K562 (cell line): Measurements from ENCODE around the gene PDRG1. TPM values are rescaled to one million over a fixed set of nuclear protein-coding genes. Genes with fewer than 3 reads are reported as not detected.

Source experiments
- ATAC-seq: fragments of 200-7000 bp; cut with Tn5 transposase; 3 replicates; pipeline ENCODE4 v1.9.1; 2020; ENCODE audit warnings: moderate library complexity
- BruUV-seq: library from RNA; stranded (reverse); fragments of 400-500 nt; replicated peaks from 2 replicates; lab custom pipeline; 2021; lab: Mats Ljungman, UMichigan
- CTCF ChIA-PET: fragments of 300-600 bp; formaldehyde crosslinking; extraction: SDS; loops from one replicate; lab custom pipeline; 2021; ENCODE audit warnings: low intra/inter-chr PET ratio; lab: Yijun Ruan, JAX
- POLR2A ChIA-PET: fragments of 300-600, 350-650 bp; sonication (Branson Sonifier 250); formaldehyde crosslinking; extraction: SDS; loops from one replicate; lab custom pipeline; 2021; ENCODE audit warnings: antibody characterized with exemption, inconsistent platforms; lab: Yijun Ruan, JAX
- DNase-seq, 4 experiments: peaks; one replicate each; pipeline versions ENCODE4 v3.0.0 to v3.0.0-alpha.2; 2011 to 2018; ENCODE audit warnings: low spot score in 3 of 4, mixed read lengths in 3 of 4; ENCODE audit errors: extremely low read depth in 1 of 4
- FAIRE-seq: peaks from 2 replicates; lab custom pipeline; 2011; peaks lifted over from hg19 to GRCh38; lab: Jason Lieb, UNC
- H2AFZ ChIP-seq: 2 replicates; pipeline ENCODE4 v1.6.0; 2011; ENCODE audit warnings: low read depth, low read length, control low read depth, inconsistent platforms
- H3K27ac ChIP-seq: fragments of 200-600 bp; 3 replicates; pipeline ENCODE4 v1.8.0; 2011; ENCODE audit warnings: low read depth, mild to moderate bottlenecking, control low read depth, inconsistent platforms, low read length, moderate library complexity, mixed read lengths; ENCODE audit errors: extremely low read depth
- H3K27me3 ChIP-seq, 2 experiments: fragments of 300-600 bp in 1 of 2; 2 replicates in 1 of 2; 3 replicates in 1 of 2; pipeline versions ENCODE4 v1.6.0 to v1.8.0; 2011; ENCODE audit warnings: inconsistent platforms in 2 of 2, low read length in 2 of 2, mild to moderate bottlenecking in 1 of 2, mixed read lengths in 1 of 2, moderate library complexity in 1 of 2; ENCODE audit not compliant: control insufficient read depth in 2 of 2, insufficient read depth in 2 of 2
- H3K36me3 ChIP-seq: fragments of 300-600 bp; 3 replicates; pipeline ENCODE4 v1.8.0; 2011; ENCODE audit warnings: mild to moderate bottlenecking, low read length, inconsistent platforms; ENCODE audit not compliant: control insufficient read depth, insufficient read depth
- H3K4me1 ChIP-seq, 2 experiments: fragments of 200-600 bp in 1 of 2; replicated peaks in 1 of 2; 2 replicates in 1 of 2; 3 replicates in 1 of 2; pipeline versions ENCODE4 v1.5.1 to v1.8.0; 2011; ENCODE audit warnings: inconsistent platforms in 2 of 2, low read length in 2 of 2, mild to moderate bottlenecking in 1 of 2, mixed read lengths in 1 of 2, moderate library complexity in 1 of 2; ENCODE audit not compliant: control insufficient read depth in 2 of 2, insufficient read depth in 2 of 2
- H3K4me2 ChIP-seq: 2 replicates; pipeline ENCODE4 v1.6.1; 2011; ENCODE audit warnings: low read length, control low read depth, inconsistent platforms, mixed read lengths; ENCODE audit not compliant: insufficient read depth
- H3K4me3 ChIP-seq: fragments of 200-600 bp; sonication (generic), shearing (Covaris generic); 2 replicates; pipeline ENCODE4 v1.5.1; 2016; ENCODE audit warnings: control low read depth, inconsistent platforms
- H3K79me2 ChIP-seq: fragments of 200-600 bp; 3 replicates; pipeline ENCODE4 v1.8.0; 2011; ENCODE audit warnings: low read length, inconsistent platforms; ENCODE audit not compliant: control insufficient read depth, insufficient read depth
- H3K9ac ChIP-seq, 2 experiments: 2 replicates each; pipeline versions ENCODE4 v1.6.0 to v1.6.1; 2011; ENCODE audit warnings: low read depth in 2 of 2, low read length in 2 of 2, control low read depth in 1 of 2, inconsistent platforms in 1 of 2, mild to moderate bottlenecking in 1 of 2, mixed read lengths in 1 of 2; ENCODE audit not compliant: insufficient read depth in 1 of 2
- H3K9me1 ChIP-seq: one replicate; pipeline ENCODE4 v1.6.0; 2011; ENCODE audit warnings: inconsistent platforms, mild to moderate bottlenecking, low read length, moderate library complexity; ENCODE audit not compliant: control insufficient read depth, insufficient read depth
- H3K9me3 ChIP-seq: replicated peaks from 2 replicates; pipeline ENCODE4 v1.5.1; 2011; ENCODE audit warnings: low read depth, low read length, inconsistent platforms; ENCODE audit not compliant: control insufficient read depth, insufficient read depth
- H4K20me1 ChIP-seq: replicated peaks from 2 replicates; pipeline ENCODE4 v1.6.1; 2011; ENCODE audit warnings: low read length, inconsistent platforms, mixed read lengths; ENCODE audit not compliant: control insufficient read depth, insufficient read depth
- MGA ChIP-seq: fragments of 450-650 bp; IDR thresholded peaks from 2 replicates; pipeline ENCODE4 v1.6.1; 2016; ENCODE audit warnings: mild to moderate bottlenecking, moderate library complexity
- NCOA6 ChIP-seq: fragments of 450-650 bp; IDR thresholded peaks from 2 replicates; pipeline ENCODE4 v1.6.1; 2017; ENCODE audit warnings: mild to moderate bottlenecking
- ZFP91 ChIP-seq: sonication (generic); formaldehyde crosslinking; IDR thresholded peaks from 2 replicates; pipeline ENCODE4 v1.8.0; 2022; ENCODE audit warnings: mild to moderate bottlenecking, missing genetic modification reagents
- WGBS: fragments of 100-300 bp; shearing (Covaris generic); methylation state at CpG from one replicate; pipeline ENCODE4 v1.1.6; 2016; ENCODE audit warnings: low coverage, mixed read lengths; ENCODE audit not compliant: insufficient coverage; ENCODE audit errors: missing lambda C conversion rate; 5-methylcytosine and 5-hydroxymethylcytosine counted together
- in situ Hi-C: fragments of 300-500 bp; cut with MboI; formaldehyde crosslinking; loops from 4 replicates; pipeline ENCODE4 v1.15.0; 2018; ENCODE audit warnings: inconsistent platforms, mixed read lengths
- intact Hi-C: fragments of 100-400 bp; cut with micrococcal nuclease; formaldehyde crosslinking; loops from 2 replicates; pipeline ENCODE4 v1.14.2; 2022
- polyA plus RNA-seq, 8 experiments: library from polyadenylated mRNA; depleted of rRNA in 4 of 8; stranded (reverse) in 5 of 8; unstranded in 3 of 8; fragments of >200 nt; fragmentation: Nextera tagmentation in 2 of 8; fragmentation: Illumina TruSeq in 1 of 8; extraction: Ambion mirVana in 2 of 8; extraction: Trizol in 1 of 8; gene quantifications; 2 replicates each; pipeline versions ENCODE4 v1.2.1 to v1.2.3, GENCODE V29; 2011 to 2014; ENCODE audit warnings: inconsistent platforms in 1 of 8, missing spikeins in 1 of 8
- total RNA-seq, 7 experiments: library from RNA; depleted of rRNA in 6 of 7; stranded (reverse); fragments of >200 nt in 6 of 7; fragmentation: Illumina TruSeq in 2 of 7; extraction: Trizol in 2 of 7; gene quantifications; 2 replicates each; pipeline versions ENCODE4 v1.2.1 to v1.2.3, GENCODE V29; 2011 to 2021; ENCODE audit warnings: low replicate concordance in 1 of 7

Gene PDRG1
- total and polyA plus RNA-seq, 9 of the 15 experiments (the other 6 are each of a cell fraction or from before 2014, with no cell fraction given) = 12.6 to 58.6 (median 26.1) TPM

DNA sequence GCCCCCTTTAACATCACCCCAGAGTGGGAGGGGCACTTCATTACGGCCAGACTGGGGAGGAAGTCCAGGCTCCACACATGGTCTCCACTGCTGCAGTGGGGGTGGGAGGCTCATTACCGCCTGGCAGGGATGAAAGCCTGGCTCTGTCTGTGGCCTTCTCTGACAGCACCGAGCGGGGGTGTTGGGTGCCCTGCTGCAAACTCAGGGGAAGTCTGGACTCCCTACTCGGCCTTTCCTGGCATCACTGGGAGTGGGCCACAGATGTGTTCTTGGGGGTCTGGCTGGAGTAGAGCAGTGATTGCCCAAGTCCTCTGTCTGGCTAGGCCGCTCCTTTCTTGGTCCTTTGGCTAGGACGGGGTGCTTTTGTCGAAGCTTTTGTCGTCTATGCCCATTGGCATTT lies 54.3 kb downstream of the PDRG1 start:
- H3K27ac ChIP-seq = no peak overlapping the region
- peaks cover 2 to 18% of the 10 kb centered on the region in 2 experiments; a peak in 4 of 5 replicates for H3K27me3 ChIP-seq
- intact Hi-C loops = no loop called here
- H3K79me2 ChIP-seq = no peaks in the 10 kb centered on the region
- WGBS = 19% methylated on average over 9 of the region's 9 CpGs
- H3K4me3 ChIP-seq = no peak overlapping the region
- BruUV-seq = no TSS peak
- in situ Hi-C loops = no loop called here
- H3K9ac ChIP-seq = no peak overlapping the region
- no peak for DNase-seq
- no peak overlapping the region for H3K4me2 ChIP-seq
- H3K9me3 ChIP-seq = no peaks in the 10 kb centered on the region
- H2AFZ ChIP-seq = no peak overlapping the region
- no peaks in the 10 kb centered on the region for H3K9me1 ChIP-seq
- ATAC-seq = no peak
- no peaks in the 10 kb centered on the region; a peak in 2 of 5 replicates for H3K4me1 ChIP-seq
- H3K36me3 ChIP-seq = no peaks in the 10 kb centered on the region
- ChIA-PET POLR2A (interaction anchor here (0.6 to 2.1 kb wide), 2 partner anchors 11 to 26 kb away, joined by 3 to 4 read pairs; no protein-coding TSS in a partner anchor), CTCF (no interaction called here)
- no peaks in the 10 kb centered on the region; the same call in 1 of the 2 replicates for H4K20me1 ChIP-seq
- FAIRE-seq = no peak
- TF ChIP-seq MGA (no peak), NCOA6 (no peak), ZFP91 (CRISPR knock-in tag) (no peak)
